GM12891 (cell line): ENCODE measurements around the gene MSX2.

Source experiments
- POLR2A ChIP-seq: IDR thresholded peaks from 2 replicates; pipeline ENCODE4 v1.6.1; 2011; ENCODE audit warnings: low read depth, low read length, control low read depth
- POLR2AphosphoS5 ChIP-seq: IDR thresholded peaks from 2 replicates; pipeline ENCODE4 v1.6.1; 2011; ENCODE audit warnings: low read depth, low read length, control low read depth
- TAF1 ChIP-seq: IDR thresholded peaks from 2 replicates; pipeline ENCODE4 v1.6.1; 2011; ENCODE audit warnings: low read depth, low read length, control low read depth

DNA sequence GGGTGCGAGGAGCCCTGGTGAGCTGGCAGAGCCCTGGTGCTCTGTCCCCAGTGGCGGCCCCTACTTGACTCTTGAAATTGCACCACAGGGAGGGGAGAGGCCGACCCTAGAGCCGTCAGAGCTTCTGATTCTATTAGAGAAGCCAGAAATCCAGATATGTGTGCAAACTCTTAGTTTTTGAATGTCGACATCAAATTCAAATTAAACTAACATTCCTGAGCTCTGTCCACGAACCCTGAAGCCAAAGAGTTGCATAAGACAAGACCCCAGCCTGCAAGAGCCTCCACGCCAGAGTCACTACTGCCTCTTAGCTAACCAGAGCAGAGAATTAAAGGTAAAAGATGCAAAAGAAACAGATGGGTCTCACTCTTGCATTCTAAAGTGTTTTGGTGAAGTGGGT is 29.8 kb upstream of the MSX2 start:
- TF ChIP-seq POLR2A (no peak), POLR2AphosphoS5 (no peak), TAF1 (no peak)
